H54 (cell line): ENCODE data around the gene PRR23E.

Source experiments
- DNase-seq: peaks from one replicate; pipeline ENCODE4 v3.0.0; 2011; ENCODE audit warnings: low spot score, mixed read lengths; ENCODE audit not compliant: insufficient read length
- FAIRE-seq: peaks from 3 replicates; lab custom pipeline; 2011; peaks lifted over from hg19 to GRCh38; lab: Jason Lieb, UNC
- POLR2A ChIP-seq: IDR thresholded peaks from 2 replicates; pipeline ENCODE4 v1.6.1; 2011; ENCODE audit warnings: low read depth, mild to moderate bottlenecking, low read length

PRR23E gene

GRCh38 chr3:127204841-127205582, 12.1 kb downstream of the PRR23E start:
- no peak for TF ChIP-seq POLR2A
- no peak for FAIRE-seq
- DNase-seq = no peak

GRCh38 chr3:127206154-127206553, 13.2 kb downstream of the PRR23E start:
- FAIRE-seq (no peak), DNase-seq (no peak)
- no peak for TF ChIP-seq POLR2A

GRCh38 chr3:127206611-127207516, 13.9 kb downstream of the PRR23E start:
- DNase-seq = no peak
- FAIRE-seq = no peak
- no peak for TF ChIP-seq POLR2A

GRCh38 chr3:127207727-127208482, 15.0 kb downstream of the PRR23E start:
- DNase-seq (no peak), FAIRE-seq (no peak)
- no peak for TF ChIP-seq POLR2A

- TF ChIP-seq POLR2A = no peak
- no peak for FAIRE-seq
- no peak for DNase-seq
These were observed 15.7 kb downstream of the PRR23E start for GRCh38 chr3:127208483-127209100.

GRCh38 chr3:127209155-127209839, 16.4 kb downstream of the PRR23E start:
- no peak for TF ChIP-seq POLR2A
- FAIRE-seq (no peak), DNase-seq (no peak)

GRCh38 chr3:127209840-127210653, 17.1 kb downstream of the PRR23E start:
- TF ChIP-seq POLR2A = no peak
- FAIRE-seq (no peak), DNase-seq (no peak)

- DNase-seq = no peak
- no peak for FAIRE-seq
- TF ChIP-seq POLR2A = no peak
These were observed 17.7 kb downstream of the PRR23E start for GRCh38 chr3:127210654-127210943.

GRCh38 chr3:127211118-127212060, 18.5 kb downstream of the PRR23E start:
- DNase-seq (no peak), FAIRE-seq (no peak)
- no peak for TF ChIP-seq POLR2A

GRCh38 chr3:127212231-127212630, 19.3 kb downstream of the PRR23E start:
- DNase-seq (no peak), FAIRE-seq (no peak)
- no peak for TF ChIP-seq POLR2A

GRCh38 chr3:127212711-127213110, 19.8 kb downstream of the PRR23E start:
- FAIRE-seq (no peak), DNase-seq (no peak)
- no peak for TF ChIP-seq POLR2A

GRCh38 chr3:127213381-127213918, 20.5 kb downstream of the PRR23E start:
- TF ChIP-seq POLR2A = no peak
- FAIRE-seq (no peak), DNase-seq (no peak)
